HepG2 (cell line): Measurements from ENCODE around the gene RUVBL2. TPM values are rescaled to one million over a fixed set of nuclear protein-coding genes. Genes with fewer than 3 reads are reported as not detected.

Experiments used
- EED ChIP-seq: sonication (generic); formaldehyde crosslinking; IDR thresholded peaks from 2 replicates; pipeline ENCODE4 v1.5.0; 2020; ENCODE audit warnings: mild to moderate bottlenecking, missing genetic modification reagents
- EHMT2 ChIP-seq: fragments of 200-600 bp; sonication (generic); IDR thresholded peaks from 2 replicates; pipeline ENCODE4 v1.7.0; 2017; ENCODE audit warnings: antibody characterized with exemption, low read depth, low read length, borderline replicate concordance
- SNAPC4 ChIP-seq: sonication (generic); formaldehyde crosslinking; IDR thresholded peaks from 2 replicates; pipeline ENCODE4 v1.4.0; 2020; ENCODE audit warnings: mild to moderate bottlenecking, missing genetic modification reagents
- TCF7 ChIP-seq: sonication (generic); IDR thresholded peaks from 2 replicates; pipeline ENCODE4 v1.6.1; 2016; ENCODE audit warnings: antibody characterized with exemption, low read depth
- ZBTB4 ChIP-seq: sonication (generic); formaldehyde crosslinking; IDR thresholded peaks from 2 replicates; pipeline ENCODE4 v1.4.0; 2020; ENCODE audit warnings: missing genetic modification reagents, mild to moderate bottlenecking, borderline replicate concordance
- ZNF263 ChIP-seq: sonication (generic); formaldehyde crosslinking; IDR thresholded peaks from 2 replicates; pipeline ENCODE4 v1.4.0; 2020; ENCODE audit warnings: missing genetic modification reagents
- ZNF567 ChIP-seq: sonication (generic); formaldehyde crosslinking; IDR thresholded peaks from 2 replicates; pipeline ENCODE4 v1.8.1; 2023; ENCODE audit warnings: mild to moderate bottlenecking, missing genetic modification reagents, borderline replicate concordance
- ZNF768 ChIP-seq: sonication (generic); formaldehyde crosslinking; IDR thresholded peaks from 2 replicates; pipeline ENCODE4 v1.4.0; 2020; ENCODE audit warnings: missing genetic modification reagents
- ZSCAN29 ChIP-seq: sonication (generic); formaldehyde crosslinking; conservative IDR thresholded peaks from 2 replicates; pipeline ENCODE4 v1.4.0; 2020; ENCODE audit warnings: mild to moderate bottlenecking, missing genetic modification reagents
- polyA plus RNA-seq, 8 experiments: library from polyadenylated mRNA; depleted of rRNA in 3 of 8; stranded (reverse) in 7 of 8; unstranded in 1 of 8; fragments of >200 nt; fragmentation: Illumina TruSeq in 4 of 8; extraction: Trizol in 4 of 8; gene quantifications; 2 replicates each; pipeline versions ENCODE4 v1.2.1 to v1.2.3, GENCODE V29; 2011 to 2016; ENCODE audit warnings: low read depth in 4 of 8, missing spikeins in 1 of 8, mixed read lengths in 1 of 8; ENCODE audit not compliant: insufficient read depth in 1 of 8
- total RNA-seq, 5 experiments: library from RNA; depleted of rRNA; stranded (reverse); fragments of >200 nt; fragmentation: Illumina TruSeq; extraction: Trizol; gene quantifications; 2 replicates each; pipeline ENCODE4 v1.2.3, GENCODE V29; 2016; ENCODE audit warnings: low read depth in 1 of 5
- TF ChIP-seq, protein P1 (sequence below), 2 experiments: fragments of 450-650 bp in 1 of 2; sonication (generic) in 1 of 2; formaldehyde crosslinking in 1 of 2; IDR thresholded peaks; 2 replicates each; pipeline versions ENCODE4 v1.6.1 to v1.8.0; 2016 to 2022; ENCODE audit warnings: antibody characterized with exemption in 1 of 2, mild to moderate bottlenecking in 1 of 2, missing genetic modification reagents in 1 of 2

Gene RUVBL2
- total and polyA plus RNA-seq, 2 of the 13 experiments (the other 11 are each of a cell fraction or from before 2014, with no cell fraction given): 120 to 122 TPM

DNA sequence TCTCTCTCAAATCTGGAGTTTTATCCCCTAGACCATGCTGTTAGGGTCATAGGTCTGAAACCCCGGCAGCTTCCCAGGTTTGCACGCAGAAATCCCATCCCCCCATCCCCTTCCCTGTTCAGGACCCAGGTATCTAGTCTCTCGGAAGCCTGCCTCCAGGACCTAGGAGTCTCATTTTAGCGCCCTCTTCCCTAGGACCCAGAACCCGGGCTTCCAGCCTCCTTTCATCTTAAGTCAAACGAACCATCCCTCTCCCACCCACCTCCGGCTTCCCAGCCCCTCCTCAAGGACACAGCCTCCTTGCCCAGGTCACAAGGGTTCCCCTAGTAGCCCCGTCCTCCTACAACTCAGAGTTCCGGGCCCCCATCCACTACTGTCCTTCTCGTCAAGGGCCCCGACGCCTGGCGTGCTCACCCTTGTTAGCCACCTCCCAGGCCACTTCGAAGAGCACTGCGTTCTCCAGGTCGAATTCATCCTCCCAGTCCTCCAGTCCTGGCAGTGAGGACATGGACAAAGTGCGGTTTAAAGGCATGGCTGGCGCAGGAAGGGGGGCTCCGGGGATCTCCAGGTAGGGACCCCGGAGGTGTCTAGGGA, 1.0 kb upstream of the RUVBL2 start (continued):
- TF ChIP-seq, protein P1, sequence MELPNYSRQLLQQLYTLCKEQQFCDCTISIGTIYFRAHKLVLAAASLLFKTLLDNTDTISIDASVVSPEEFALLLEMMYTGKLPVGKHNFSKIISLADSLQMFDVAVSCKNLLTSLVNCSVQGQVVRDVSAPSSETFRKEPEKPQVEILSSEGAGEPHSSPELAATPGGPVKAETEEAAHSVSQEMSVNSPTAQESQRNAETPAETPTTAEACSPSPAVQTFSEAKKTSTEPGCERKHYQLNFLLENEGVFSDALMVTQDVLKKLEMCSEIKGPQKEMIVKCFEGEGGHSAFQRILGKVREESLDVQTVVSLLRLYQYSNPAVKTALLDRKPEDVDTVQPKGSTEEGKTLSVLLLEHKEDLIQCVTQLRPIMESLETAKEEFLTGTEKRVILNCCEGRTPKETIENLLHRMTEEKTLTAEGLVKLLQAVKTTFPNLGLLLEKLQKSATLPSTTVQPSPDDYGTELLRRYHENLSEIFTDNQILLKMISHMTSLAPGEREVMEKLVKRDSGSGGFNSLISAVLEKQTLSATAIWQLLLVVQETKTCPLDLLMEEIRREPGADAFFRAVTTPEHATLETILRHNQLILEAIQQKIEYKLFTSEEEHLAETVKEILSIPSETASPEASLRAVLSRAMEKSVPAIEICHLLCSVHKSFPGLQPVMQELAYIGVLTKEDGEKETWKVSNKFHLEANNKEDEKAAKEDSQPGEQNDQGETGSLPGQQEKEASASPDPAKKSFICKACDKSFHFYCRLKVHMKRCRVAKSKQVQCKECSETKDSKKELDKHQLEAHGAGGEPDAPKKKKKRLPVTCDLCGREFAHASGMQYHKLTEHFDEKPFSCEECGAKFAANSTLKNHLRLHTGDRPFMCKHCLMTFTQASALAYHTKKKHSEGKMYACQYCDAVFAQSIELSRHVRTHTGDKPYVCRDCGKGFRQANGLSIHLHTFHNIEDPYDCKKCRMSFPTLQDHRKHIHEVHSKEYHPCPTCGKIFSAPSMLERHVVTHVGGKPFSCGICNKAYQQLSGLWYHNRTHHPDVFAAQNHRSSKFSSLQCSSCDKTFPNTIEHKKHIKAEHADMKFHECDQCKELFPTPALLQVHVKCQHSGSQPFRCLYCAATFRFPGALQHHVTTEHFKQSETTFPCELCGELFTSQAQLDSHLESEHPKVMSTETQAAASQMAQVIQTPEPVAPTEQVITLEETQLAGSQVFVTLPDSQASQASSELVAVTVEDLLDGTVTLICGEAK (IDR thresholded peaks at IDR 0.05): no peak
- TF ChIP-seq, protein P1 (CRISPR knock-in tag; IDR thresholded peaks at IDR 0.05): peak; percentile 30; the same call in 1 of the 2 replicates
- no peak for TF ChIP-seq ZSCAN29 (CRISPR knock-in tag)
- 0 out of 2 replicates have a peak, but pooled peaks have one; percentile 26 for TF ChIP-seq EED (CRISPR knock-in tag)
- TF ChIP-seq EHMT2: no peak
- TF ChIP-seq TCF7: no peak
- TF ChIP-seq ZBTB4 (CRISPR knock-in tag): peak; percentile 64; the same call in 1 of the 2 replicates
- TF ChIP-seq ZNF567 (CRISPR knock-in tag): peak; percentile 94
- TF ChIP-seq SNAPC4: no peak
- peak; percentile 13; the same call in 1 of the 2 replicates for TF ChIP-seq ZNF263 (CRISPR knock-in tag)
- 0 out of 2 replicates have a peak, but pooled peaks have one; percentile 42 for TF ChIP-seq ZNF768 (CRISPR knock-in tag)
